HepG2 (cell line): Measurements from ENCODE around the gene CNTNAP1. TPM values are rescaled to one million over a fixed set of nuclear protein-coding genes. Genes with fewer than 3 reads are reported as not detected.

Source experiments
- ARID2 ChIP-seq: sonication (generic); formaldehyde crosslinking; IDR thresholded peaks from 2 replicates; pipeline ENCODE4 v1.8.1; 2022; ENCODE audit warnings: mild to moderate bottlenecking, missing genetic modification reagents, borderline replicate concordance
- CBX2 ChIP-seq, 2 experiments: fragments of 200-600 bp in 1 of 2; sonication (generic); formaldehyde crosslinking in 1 of 2; IDR thresholded peaks; 2 replicates each; pipeline versions ENCODE4 v1.7.0 to v1.8.1; 2018 to 2022; ENCODE audit warnings: low read depth in 2 of 2, low read length in 1 of 2, mild to moderate bottlenecking in 1 of 2, missing genetic modification reagents in 1 of 2
- CENPT ChIP-seq: sonication (generic); formaldehyde crosslinking; IDR thresholded peaks from 2 replicates; pipeline ENCODE4 v1.8.0; 2022; ENCODE audit warnings: low read depth, mild to moderate bottlenecking, moderate library complexity, missing genetic modification reagents
- DPF2 ChIP-seq: sonication (generic); formaldehyde crosslinking; IDR thresholded peaks from 2 replicates; pipeline ENCODE4 v1.4.0; 2020; ENCODE audit warnings: mild to moderate bottlenecking, low read depth, missing genetic modification reagents, borderline replicate concordance
- HDAC2 ChIP-seq: sonication (generic); formaldehyde crosslinking; IDR thresholded peaks from 2 replicates; pipeline ENCODE4 v1.4.0; 2020; ENCODE audit warnings: missing genetic modification reagents
- HNF4A ChIP-seq: sonication (generic); formaldehyde crosslinking; IDR thresholded peaks from 2 replicates; pipeline ENCODE4 v1.4.0; 2020; ENCODE audit warnings: missing genetic modification reagents
- NFE2 ChIP-seq: sonication (generic); formaldehyde crosslinking; IDR thresholded peaks from 2 replicates; pipeline ENCODE4 v1.4.0; 2020; ENCODE audit warnings: missing genetic modification reagents
- PATZ1 ChIP-seq: sonication (generic); formaldehyde crosslinking; IDR thresholded peaks from 2 replicates; pipeline ENCODE4 v1.4.0; 2020; ENCODE audit warnings: missing genetic modification reagents
- SAFB2 ChIP-seq: sonication (generic); formaldehyde crosslinking; IDR thresholded peaks from 2 replicates; pipeline ENCODE4 v1.5.1; 2020; ENCODE audit warnings: missing genetic modification reagents, low read depth, mild to moderate bottlenecking, borderline replicate concordance
- SRSF9 ChIP-seq: fragments of 200-400 bp; formaldehyde crosslinking; IDR thresholded peaks from 2 replicates; pipeline ENCODE4 v1.6.1; 2018; ENCODE audit warnings: borderline replicate concordance, mild to moderate bottlenecking, low read depth, low read length; ENCODE audit not compliant: insufficient read depth, poor library complexity, severe bottlenecking
- TERF1 ChIP-seq: sonication (generic); formaldehyde crosslinking; IDR thresholded peaks from 2 replicates; pipeline ENCODE4 v1.8.0; 2022; ENCODE audit warnings: mild to moderate bottlenecking, missing genetic modification reagents, moderate library complexity
- YY1 ChIP-seq: IDR thresholded peaks from 2 replicates; pipeline ENCODE4 v1.6.1; 2011; ENCODE audit warnings: low read length, low read depth, moderate library complexity, mild to moderate bottlenecking; ENCODE audit not compliant: insufficient read depth, insufficient replicate concordance
- ZHX1 ChIP-seq: sonication (generic); formaldehyde crosslinking; IDR thresholded peaks from 2 replicates; pipeline ENCODE4 v1.8.1; 2022; ENCODE audit warnings: low read depth, mild to moderate bottlenecking, missing genetic modification reagents
- ZNF10 ChIP-seq: sonication (generic); formaldehyde crosslinking; IDR thresholded peaks from 2 replicates; pipeline ENCODE4 v1.4.0; 2020; ENCODE audit warnings: mild to moderate bottlenecking, low read depth, missing genetic modification reagents, borderline replicate concordance
- ZNF251 ChIP-seq: sonication (generic); formaldehyde crosslinking; IDR thresholded peaks from 2 replicates; pipeline ENCODE4 v1.9.0; 2021; ENCODE audit warnings: mild to moderate bottlenecking, missing genetic modification reagents
- ZNF30 ChIP-seq: sonication (generic); formaldehyde crosslinking; IDR thresholded peaks from 2 replicates; pipeline ENCODE4 v1.5.0; 2020; ENCODE audit warnings: mild to moderate bottlenecking, missing genetic modification reagents
- ZNF354B ChIP-seq: sonication (generic); formaldehyde crosslinking; IDR thresholded peaks from 2 replicates; pipeline ENCODE4 v1.8.0; 2022; ENCODE audit warnings: mild to moderate bottlenecking, missing genetic modification reagents
- ZNF383 ChIP-seq: sonication (generic); formaldehyde crosslinking; IDR thresholded peaks from 2 replicates; pipeline ENCODE4 v1.4.0; 2020; ENCODE audit warnings: missing genetic modification reagents, mild to moderate bottlenecking, borderline replicate concordance
- ZNF841 ChIP-seq: sonication (generic); formaldehyde crosslinking; IDR thresholded peaks from 2 replicates; pipeline ENCODE4 v1.8.1; 2023; ENCODE audit warnings: missing genetic modification reagents, borderline replicate concordance
- polyA plus RNA-seq, 8 experiments: library from polyadenylated mRNA; depleted of rRNA in 3 of 8; stranded (reverse) in 7 of 8; unstranded in 1 of 8; fragments of >200 nt; fragmentation: Illumina TruSeq in 4 of 8; extraction: Trizol in 4 of 8; gene quantifications; 2 replicates each; pipeline versions ENCODE4 v1.2.1 to v1.2.3, GENCODE V29; 2011 to 2016; ENCODE audit warnings: low read depth in 4 of 8, missing spikeins in 1 of 8, mixed read lengths in 1 of 8; ENCODE audit not compliant: insufficient read depth in 1 of 8
- total RNA-seq, 5 experiments: library from RNA; depleted of rRNA; stranded (reverse); fragments of >200 nt; fragmentation: Illumina TruSeq; extraction: Trizol; gene quantifications; 2 replicates each; pipeline ENCODE4 v1.2.3, GENCODE V29; 2016; ENCODE audit warnings: low read depth in 1 of 5

Gene CNTNAP1
- total and polyA plus RNA-seq, 2 of the 13 experiments (the other 11 are each of a cell fraction or from before 2014, with no cell fraction given) = 4.5 to 7.7 TPM

GRCh38 chr17:42676424-42677011 lies 5.8 kb upstream of the CNTNAP1 start, which contains the start of gene PLEKHH3 (continued):
- peak; percentile 95 for TF ChIP-seq PATZ1 (CRISPR knock-in tag)
- no peak for TF ChIP-seq NFE2
- no peak for TF ChIP-seq ZNF354B
- TF ChIP-seq SAFB2 (CRISPR knock-in tag) = 0 out of 2 replicates have a peak, but pooled peaks have one; percentile 90
- no peak for TF ChIP-seq SRSF9
- 0 out of 2 replicates have a peak, but pooled peaks have one; percentile 47 for TF ChIP-seq CENPT (CRISPR knock-in tag)
- 0 out of 2 replicates have a peak, but pooled peaks have one; percentile 38 for TF ChIP-seq ZHX1
- TF ChIP-seq HNF4A = no peak; the same call in none of the 2 replicates
- no peak for TF ChIP-seq ARID2 (CRISPR knock-in tag)
- TF ChIP-seq ZNF251 (CRISPR knock-in tag) = no peak
- no peak for TF ChIP-seq ZNF841 (CRISPR knock-in tag)
- TF ChIP-seq ZNF30 = no peak
- TF ChIP-seq DPF2 (CRISPR knock-in tag) = 0 out of 2 replicates have a peak, but pooled peaks have one; percentile 13
- no peak for TF ChIP-seq ZNF10 (CRISPR knock-in tag)
- TF ChIP-seq HDAC2 (CRISPR knock-in tag) = peak; percentile 16; the same call in 1 of the 2 replicates
- peak; percentile 39 for TF ChIP-seq YY1
- TF ChIP-seq ZNF383 (CRISPR knock-in tag) = 0 out of 2 replicates have a peak, but pooled peaks have one; percentile 55
- TF ChIP-seq TERF1 = no peak
- no peak for TF ChIP-seq CBX2 (IDR thresholded peaks at IDR 0.05; ENCODE audit: low read depth, low read length)
- no peak for TF ChIP-seq CBX2 (CRISPR knock-in tag; IDR thresholded peaks at IDR 0.05; ENCODE audit: low read depth)
